PC-9 (cell line): ENCODE results near the gene ZFHX2. TPM values are rescaled to one million over a fixed set of nuclear protein-coding genes. Genes with fewer than 3 reads are reported as not detected.

ENCODE experiments used
- BruUV-seq: library from RNA; stranded (reverse); fragments of 400-500 nt; replicated peaks from 2 replicates; lab custom pipeline; 2021; lab: Mats Ljungman, UMichigan
- CTCF ChIA-PET: fragments of 300-600 bp; sonication (Branson Sonifier 250); formaldehyde crosslinking; loops from one replicate; lab custom pipeline; 2022; ENCODE audit warnings: antibody characterized with exemption; lab: Charles Lee
- POLR2A ChIA-PET: fragments of 300-600 bp; sonication (Branson Sonifier 250); formaldehyde crosslinking; loops from one replicate; lab custom pipeline; 2022; ENCODE audit warnings: antibody characterized with exemption; ENCODE audit not compliant: unreplicated experiment; lab: Charles Lee
- DNase-seq, 2 experiments: peaks; one replicate each; pipeline versions ENCODE4 v3.0.0 to v3.0.0-alpha.2; 2015 to 2022; ENCODE audit warnings: mixed read lengths in 1 of 2
- H2AFZ ChIP-seq: fragments of 200-600 bp; sonication (generic); 2 replicates; pipeline ENCODE4 v1.8.1; 2017; ENCODE audit warnings: antibody characterized with exemption
- H3F3A ChIP-seq: fragments of 200-600 bp; sonication (generic); 2 replicates; pipeline ENCODE4 v1.8.1; 2017; ENCODE audit warnings: antibody characterized with exemption, mild to moderate bottlenecking, low read depth; ENCODE audit not compliant: insufficient read depth
- H3K27ac ChIP-seq: fragments of 200-600 bp; sonication (generic); 2 replicates; pipeline ENCODE4 v1.6.1; 2016; ENCODE audit warnings: mixed run types
- H3K27me3 ChIP-seq: fragments of 200-600 bp; sonication (generic); 2 replicates; pipeline ENCODE4 v1.6.1; 2016; ENCODE audit warnings: low read depth, mixed run types; ENCODE audit not compliant: insufficient read depth
- H3K36me3 ChIP-seq: fragments of 200-600 bp; sonication (generic); 2 replicates; pipeline ENCODE4 v1.6.1; 2016; ENCODE audit warnings: low read depth, mixed run types
- H3K4me1 ChIP-seq: fragments of 200-600 bp; sonication (generic); replicated peaks from 2 replicates; pipeline ENCODE4 v1.6.1; 2016; ENCODE audit warnings: mixed run types; ENCODE audit not compliant: insufficient read depth
- H3K4me2 ChIP-seq: fragments of 200-600 bp; sonication (generic); 2 replicates; pipeline ENCODE4 v1.6.1; 2017; ENCODE audit warnings: mixed run types
- H3K4me3 ChIP-seq: fragments of 200-600 bp; sonication (generic); 2 replicates; pipeline ENCODE4 v1.6.1; 2016; ENCODE audit warnings: mixed run types
- H3K79me2 ChIP-seq: fragments of 200-600 bp; sonication (generic); 2 replicates; pipeline ENCODE4 v1.6.1; 2017; ENCODE audit warnings: low read depth, mixed run types
- H3K9me2 ChIP-seq: fragments of 200-600 bp; sonication (generic); 2 replicates; pipeline ENCODE4 v1.8.1; 2017; ENCODE audit warnings: mild to moderate bottlenecking; ENCODE audit not compliant: insufficient read depth
- H3K9me3 ChIP-seq: fragments of 200-600 bp; sonication (generic); 2 replicates; pipeline ENCODE4 v1.8.1; 2016; ENCODE audit warnings: low read depth; ENCODE audit not compliant: insufficient read depth
- H4K20me1 ChIP-seq: fragments of 200-600 bp; sonication (generic); 2 replicates; pipeline ENCODE4 v1.8.1; 2017; ENCODE audit not compliant: insufficient read depth
- EZH2 ChIP-seq: fragments of 200-600 bp; sonication (generic); IDR thresholded peaks from 2 replicates; pipeline ENCODE4 v1.8.0; 2017; ENCODE audit warnings: antibody characterized with exemption, low read depth
- intact Hi-C: fragments of 100-400 bp; cut with micrococcal nuclease; formaldehyde crosslinking; loops from one replicate; pipeline ENCODE4 v1.10.0; 2022; ENCODE audit not compliant: unreplicated experiment
- total RNA-seq: library from RNA; stranded (reverse); gene quantifications from 2 replicates; pipeline ENCODE4 v1.2.3, GENCODE V29; 2021
- TF ChIP-seq, protein P1 (sequence below): fragments of 200-600 bp; sonication (generic); conservative IDR thresholded peaks from 2 replicates; pipeline ENCODE4 v1.6.1; 2017; ENCODE audit warnings: mixed run types, antibody characterized with exemption, mild to moderate bottlenecking, moderate library complexity

Gene ZFHX2
- total RNA-seq, 1 experiment from 2014 or later: 5.3 TPM

- no peak for DNase-seq
- Histone ChIP-seq H3K9me3 (no peaks in the 10 kb centered on the region), H3K4me1 (no peaks in the 10 kb centered on the region), H3K36me3 (no peaks in the 10 kb centered on the region), H2AFZ (no peak overlapping the region), H3K9me2 (no peaks in the 10 kb centered on the region), H3F3A (no peaks in the 10 kb centered on the region), H4K20me1 (no peaks in the 10 kb centered on the region), H3K27me3 (no peaks in the 10 kb centered on the region), H3K27ac (no peak overlapping the region), H3K4me3 (no peak overlapping the region), H3K79me2 (no peaks in the 10 kb centered on the region), H3K4me2 (no peak overlapping the region)
- intact Hi-C loops: no loop called here
- TSS peak; percentile 24 for BruUV-seq
- CTCF ChIA-PET: no interaction called here
- TF ChIP-seq, protein P1, sequence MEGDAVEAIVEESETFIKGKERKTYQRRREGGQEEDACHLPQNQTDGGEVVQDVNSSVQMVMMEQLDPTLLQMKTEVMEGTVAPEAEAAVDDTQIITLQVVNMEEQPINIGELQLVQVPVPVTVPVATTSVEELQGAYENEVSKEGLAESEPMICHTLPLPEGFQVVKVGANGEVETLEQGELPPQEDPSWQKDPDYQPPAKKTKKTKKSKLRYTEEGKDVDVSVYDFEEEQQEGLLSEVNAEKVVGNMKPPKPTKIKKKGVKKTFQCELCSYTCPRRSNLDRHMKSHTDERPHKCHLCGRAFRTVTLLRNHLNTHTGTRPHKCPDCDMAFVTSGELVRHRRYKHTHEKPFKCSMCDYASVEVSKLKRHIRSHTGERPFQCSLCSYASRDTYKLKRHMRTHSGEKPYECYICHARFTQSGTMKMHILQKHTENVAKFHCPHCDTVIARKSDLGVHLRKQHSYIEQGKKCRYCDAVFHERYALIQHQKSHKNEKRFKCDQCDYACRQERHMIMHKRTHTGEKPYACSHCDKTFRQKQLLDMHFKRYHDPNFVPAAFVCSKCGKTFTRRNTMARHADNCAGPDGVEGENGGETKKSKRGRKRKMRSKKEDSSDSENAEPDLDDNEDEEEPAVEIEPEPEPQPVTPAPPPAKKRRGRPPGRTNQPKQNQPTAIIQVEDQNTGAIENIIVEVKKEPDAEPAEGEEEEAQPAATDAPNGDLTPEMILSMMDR: no peak
- no peak for TF ChIP-seq EZH2
- POLR2A ChIA-PET: interaction anchor here (0.6 kb wide), 1 partner anchor 77 kb away, joined by 3 read pairs; no protein-coding TSS in a partner anchor
These were observed 30.5 kb downstream of the ZFHX2 start for GRCh38 chr14:23520899-23521533.

- no peak for TF ChIP-seq EZH2
- no peaks in the 10 kb centered on the region for H3K27me3 ChIP-seq
- DNase-seq: no peak
- ChIA-PET CTCF (no interaction called here), POLR2A (no interaction called here)
- no TSS peak for BruUV-seq
- H3K79me2 ChIP-seq: no peaks in the 10 kb centered on the region
- no peaks in the 10 kb centered on the region for H3F3A ChIP-seq
- H3K9me2 ChIP-seq: no peaks in the 10 kb centered on the region
- intact Hi-C loops: no loop called here
- H3K4me2 ChIP-seq: no peak overlapping the region
- no peaks in the 10 kb centered on the region for H3K9me3 ChIP-seq
- H4K20me1 ChIP-seq: no peaks in the 10 kb centered on the region
- no peak overlapping the region for H3K27ac ChIP-seq
- no peaks in the 10 kb centered on the region for H3K4me1 ChIP-seq
- H3K36me3 ChIP-seq: no peaks in the 10 kb centered on the region
- H3K4me3 ChIP-seq: no peak overlapping the region
- no peak overlapping the region for H2AFZ ChIP-seq
These were observed 32.9 kb downstream of the ZFHX2 start for GRCh38 chr14:23518709-23519108.

GRCh38 chr14:23517650-23518326 is 33.8 kb downstream of the ZFHX2 start:
- no peak overlapping the region for H2AFZ ChIP-seq
- no peak for TF ChIP-seq EZH2
- TF ChIP-seq, protein P1: no peak
- POLR2A ChIA-PET: no interaction called here
- no peaks in the 10 kb centered on the region for H3K9me3 ChIP-seq
- H3K4me3 ChIP-seq: no peak overlapping the region
- no peak for DNase-seq
- H3K79me2 ChIP-seq: no peaks in the 10 kb centered on the region
- H3K9me2 ChIP-seq: no peaks in the 10 kb centered on the region
- no peak overlapping the region for H3K27ac ChIP-seq
- no peaks in the 10 kb centered on the region for H3F3A ChIP-seq
- BruUV-seq: no TSS peak
- H4K20me1 ChIP-seq: no peaks in the 10 kb centered on the region
- H3K27me3 ChIP-seq: no peaks in the 10 kb centered on the region
- no peaks in the 10 kb centered on the region for H3K36me3 ChIP-seq
- no peak overlapping the region for H3K4me2 ChIP-seq
- intact Hi-C loops: no loop called here
- no peaks in the 10 kb centered on the region for H3K4me1 ChIP-seq
- CTCF ChIA-PET: no interaction called here
